ENCODE results near the gene NLN.

DNA sequence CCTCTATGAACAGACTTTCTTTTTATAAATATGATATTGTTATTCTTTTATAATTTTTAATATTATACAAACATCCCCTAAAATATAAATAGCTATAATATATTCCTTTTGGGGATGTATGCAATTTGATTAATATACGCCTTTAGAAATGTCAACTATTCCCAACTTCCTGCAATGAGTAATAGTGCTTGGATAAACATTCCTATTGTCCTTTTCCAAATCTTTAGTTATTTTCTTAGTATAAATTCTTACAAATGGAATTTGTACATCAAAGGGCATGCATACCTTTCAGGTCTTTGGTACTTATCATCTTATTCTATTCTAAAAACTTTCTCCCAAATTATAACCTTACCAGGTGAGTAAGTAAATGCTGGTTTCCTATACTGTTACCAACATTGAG is 6.2 kb downstream of the NLN start:
- TF ChIP-seq, protein P1, sequence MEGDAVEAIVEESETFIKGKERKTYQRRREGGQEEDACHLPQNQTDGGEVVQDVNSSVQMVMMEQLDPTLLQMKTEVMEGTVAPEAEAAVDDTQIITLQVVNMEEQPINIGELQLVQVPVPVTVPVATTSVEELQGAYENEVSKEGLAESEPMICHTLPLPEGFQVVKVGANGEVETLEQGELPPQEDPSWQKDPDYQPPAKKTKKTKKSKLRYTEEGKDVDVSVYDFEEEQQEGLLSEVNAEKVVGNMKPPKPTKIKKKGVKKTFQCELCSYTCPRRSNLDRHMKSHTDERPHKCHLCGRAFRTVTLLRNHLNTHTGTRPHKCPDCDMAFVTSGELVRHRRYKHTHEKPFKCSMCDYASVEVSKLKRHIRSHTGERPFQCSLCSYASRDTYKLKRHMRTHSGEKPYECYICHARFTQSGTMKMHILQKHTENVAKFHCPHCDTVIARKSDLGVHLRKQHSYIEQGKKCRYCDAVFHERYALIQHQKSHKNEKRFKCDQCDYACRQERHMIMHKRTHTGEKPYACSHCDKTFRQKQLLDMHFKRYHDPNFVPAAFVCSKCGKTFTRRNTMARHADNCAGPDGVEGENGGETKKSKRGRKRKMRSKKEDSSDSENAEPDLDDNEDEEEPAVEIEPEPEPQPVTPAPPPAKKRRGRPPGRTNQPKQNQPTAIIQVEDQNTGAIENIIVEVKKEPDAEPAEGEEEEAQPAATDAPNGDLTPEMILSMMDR (conservative IDR thresholded peaks at IDR 0.05 in 1 of 2, IDR thresholded peaks at IDR 0.05 in 1 of 2; ENCODE audit: low read depth in 1 of 2, low read length in 2 of 2), result no peak
- TF ChIP-seq EZH2 (IDR thresholded peaks at IDR 0.05; ENCODE audit: low read length, missing control alignments), result no peak

All from fibroblast of lung (primary cell).